Cardiac fibroblast (primary cell): Measurements from ENCODE around the gene GDPD5.

Experiments
- DNase-seq, 2 donors: peaks; one replicate each; pipeline versions ENCODE4 v3.0.0 to v3.0.0-alpha.2; 2010; ENCODE audit warnings: low read depth in 2 of 2
- H3K4me3 ChIP-seq, 2 donors: replicated peaks in 1 of 2; 1 replicate in 1 of 2; 2 replicates in 1 of 2; pipeline ENCODE4 v1.5.1; 2011; ENCODE audit warnings: low read depth in 2 of 2, low read length in 2 of 2, mild to moderate bottlenecking in 2 of 2, moderate library complexity in 1 of 2
- TF ChIP-seq, protein P1 (sequence below): IDR thresholded peaks from one replicate; pipeline ENCODE4 v1.5.1; 2011; ENCODE audit warnings: low read depth, mild to moderate bottlenecking, low read length, inconsistent platforms

Gene GDPD5

GRCh38 chr11:75522286-75523044 lies 3.3 kb downstream of the GDPD5 start:
- TF ChIP-seq, protein P1, sequence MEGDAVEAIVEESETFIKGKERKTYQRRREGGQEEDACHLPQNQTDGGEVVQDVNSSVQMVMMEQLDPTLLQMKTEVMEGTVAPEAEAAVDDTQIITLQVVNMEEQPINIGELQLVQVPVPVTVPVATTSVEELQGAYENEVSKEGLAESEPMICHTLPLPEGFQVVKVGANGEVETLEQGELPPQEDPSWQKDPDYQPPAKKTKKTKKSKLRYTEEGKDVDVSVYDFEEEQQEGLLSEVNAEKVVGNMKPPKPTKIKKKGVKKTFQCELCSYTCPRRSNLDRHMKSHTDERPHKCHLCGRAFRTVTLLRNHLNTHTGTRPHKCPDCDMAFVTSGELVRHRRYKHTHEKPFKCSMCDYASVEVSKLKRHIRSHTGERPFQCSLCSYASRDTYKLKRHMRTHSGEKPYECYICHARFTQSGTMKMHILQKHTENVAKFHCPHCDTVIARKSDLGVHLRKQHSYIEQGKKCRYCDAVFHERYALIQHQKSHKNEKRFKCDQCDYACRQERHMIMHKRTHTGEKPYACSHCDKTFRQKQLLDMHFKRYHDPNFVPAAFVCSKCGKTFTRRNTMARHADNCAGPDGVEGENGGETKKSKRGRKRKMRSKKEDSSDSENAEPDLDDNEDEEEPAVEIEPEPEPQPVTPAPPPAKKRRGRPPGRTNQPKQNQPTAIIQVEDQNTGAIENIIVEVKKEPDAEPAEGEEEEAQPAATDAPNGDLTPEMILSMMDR = no peak
- DNase-seq = no peak
- no peak overlapping the region for H3K4me3 ChIP-seq

DNA sequence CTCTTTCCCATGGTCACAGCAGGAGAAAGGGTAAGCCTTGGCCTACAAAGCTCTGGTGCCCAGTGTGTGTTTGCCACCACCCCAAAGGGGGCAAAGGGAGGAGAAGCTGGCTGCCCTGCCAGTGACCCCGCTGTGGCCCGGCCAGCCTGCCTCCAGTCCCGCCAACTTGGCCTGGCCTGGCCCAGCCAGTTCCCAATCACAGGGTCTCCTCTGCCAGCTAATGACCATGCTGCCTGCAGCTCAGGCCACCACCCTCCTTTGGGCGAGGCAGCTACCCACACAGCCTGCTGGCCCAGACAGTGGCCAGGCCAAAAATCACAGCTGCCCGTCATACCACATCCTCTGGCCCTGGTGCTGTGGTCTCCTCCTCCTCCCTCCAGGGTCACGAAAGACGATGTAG lies 5.1 kb downstream of the GDPD5 start:
- H3K4me3 ChIP-seq = no peak overlapping the region
- TF ChIP-seq, protein P1 = no peak
- DNase-seq = no peak

DNA sequence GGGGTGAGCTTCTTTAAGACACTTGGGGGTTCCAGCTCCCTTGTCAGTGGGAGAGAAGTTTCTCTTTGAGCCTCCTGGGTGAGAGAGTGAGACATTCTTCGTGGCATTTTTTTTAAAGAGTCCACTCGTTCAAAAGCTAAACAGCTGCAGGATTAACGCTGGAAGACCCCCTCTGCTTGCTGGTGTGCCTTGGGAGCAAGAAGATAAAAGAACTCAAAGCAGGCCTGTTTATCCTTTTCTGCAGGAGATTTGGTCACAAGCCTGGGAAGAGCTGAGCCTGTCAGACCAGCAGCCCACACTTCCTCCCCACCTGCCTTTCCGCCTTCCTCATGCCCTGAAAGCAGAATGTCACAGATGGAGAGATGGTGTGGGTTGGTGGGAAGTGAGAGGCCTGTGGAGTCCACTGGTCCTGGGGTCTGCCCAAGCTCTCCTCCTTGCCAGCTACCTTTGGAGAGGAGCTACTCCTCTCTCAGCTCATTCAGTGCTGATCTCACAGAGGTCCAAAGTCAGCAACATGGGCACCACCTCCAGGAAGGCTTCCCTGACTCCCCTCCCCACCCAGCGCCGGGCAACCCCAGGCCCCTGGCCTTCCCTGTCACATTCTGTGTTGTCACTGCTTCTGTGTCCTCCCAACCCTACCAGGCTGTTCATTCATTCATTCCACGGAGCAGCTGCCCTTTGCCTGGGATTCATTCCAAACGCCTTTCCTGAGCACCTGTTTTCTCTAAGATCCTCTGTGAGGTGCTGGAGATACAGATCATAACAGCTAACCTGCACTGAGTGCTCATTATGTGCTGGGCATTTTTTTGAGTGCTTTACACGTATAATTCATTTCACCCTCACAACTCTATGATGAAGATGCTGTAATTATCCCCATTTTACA lies 6.7 kb downstream of the GDPD5 start:
- no peak for DNase-seq
- H3K4me3 ChIP-seq = no peak overlapping the region
- TF ChIP-seq, protein P1 = no peak

- TF ChIP-seq, protein P1 = no peak
- no peak for DNase-seq
Observed at GRCh38 chr11:75518204-75518549, 7.6 kb downstream of the GDPD5 start.

GRCh38 chr11:75516886-75517285 lies 8.9 kb downstream of the GDPD5 start:
- no peak overlapping the region for H3K4me3 ChIP-seq
- DNase-seq = no peak
- TF ChIP-seq, protein P1 = no peak

More at GRCh38 chr11:75518204-75518549, 7.6 kb downstream of the GDPD5 start:
- H3K4me3 ChIP-seq = no peak overlapping the region

DNA sequence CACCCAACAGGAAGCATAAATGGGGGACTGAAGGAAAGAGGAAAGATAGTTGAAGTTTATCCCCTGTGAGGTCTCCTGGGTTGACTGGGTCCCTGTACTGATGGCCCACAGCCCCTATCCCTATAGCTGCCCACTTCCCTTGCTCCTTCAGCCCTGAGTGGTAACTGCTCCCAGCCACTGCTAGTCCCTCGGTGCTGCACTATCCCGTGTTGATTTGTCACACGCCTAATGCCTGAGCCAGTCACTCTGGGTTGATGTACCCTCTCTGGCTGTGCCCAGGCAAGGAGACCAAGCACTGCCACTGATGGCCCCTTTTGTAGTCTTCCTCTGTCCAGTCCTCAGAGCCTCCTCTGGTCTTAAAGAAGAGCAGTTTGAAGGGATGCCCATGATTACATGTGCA lies 9.6 kb downstream of the GDPD5 start:
- no peak overlapping the region for H3K4me3 ChIP-seq
- TF ChIP-seq, protein P1 = no peak
- DNase-seq = no peak
